Stimulated activated CD4-positive, alpha-beta T cell treated with anti-CD3 and anti-CD28 coated beads, Interleukin-15, amount 100 ng/mL, for 1 hour (primary cell): Measurements from ENCODE around the gene PMEPA1.

Source experiments
- DNase-seq, 2 donors: peaks; one replicate each; pipeline ENCODE4 v3.0.0-alpha.2; 2020; ENCODE audit warnings: low read depth in 1 of 2, low spot score in 1 of 2

The PMEPA1 gene

GRCh38 chr20:57737349-57737748 lies 27.5 kb upstream of the PMEPA1 start:
- DNase-seq: no peak

- no peak for DNase-seq
Measured at GRCh38 chr20:57736738-57737347, 27.0 kb upstream of the PMEPA1 start.

GRCh38 chr20:57735831-57736737 lies 26.3 kb upstream of the PMEPA1 start:
- no peak for DNase-seq

GRCh38 chr20:57734754-57735153 lies 24.9 kb upstream of the PMEPA1 start:
- DNase-seq: no peak

- no peak for DNase-seq
Measured at GRCh38 chr20:57732226-57732625, 22.4 kb upstream of the PMEPA1 start.

GRCh38 chr20:57728762-57729161 lies 18.9 kb upstream of the PMEPA1 start:
- DNase-seq: no peak

- DNase-seq: no peak
Measured at GRCh38 chr20:57727863-57728262, 18.0 kb upstream of the PMEPA1 start.

GRCh38 chr20:57725636-57726035 lies 15.8 kb upstream of the PMEPA1 start:
- no peak for DNase-seq

- no peak for DNase-seq
Measured at GRCh38 chr20:57724610-57725405, 15.0 kb upstream of the PMEPA1 start.

- no peak for DNase-seq
Measured at GRCh38 chr20:57723816-57724215, 14.0 kb upstream of the PMEPA1 start.

- DNase-seq: no peak
Measured at GRCh38 chr20:57719951-57720350, 10.1 kb upstream of the PMEPA1 start.

- peak; percentile 79 to 84 for DNase-seq
Measured at GRCh38 chr20:57718490-57719009, 8.7 kb upstream of the PMEPA1 start.

- DNase-seq: no peak
Measured at GRCh38 chr20:57717797-57718196, 8.0 kb upstream of the PMEPA1 start.

- DNase-seq: no peak
Measured at GRCh38 chr20:57716901-57717300, 7.1 kb upstream of the PMEPA1 start.

- no peak for DNase-seq
Measured at GRCh38 chr20:57716202-57716601, 6.4 kb upstream of the PMEPA1 start.

GRCh38 chr20:57715268-57715904 lies 5.6 kb upstream of the PMEPA1 start:
- DNase-seq: no peak

GRCh38 chr20:57714409-57715267 lies 4.8 kb upstream of the PMEPA1 start:
- DNase-seq: no peak

- no peak for DNase-seq
Measured at GRCh38 chr20:57713951-57714350, 4.1 kb upstream of the PMEPA1 start.

- no peak for DNase-seq
Measured at GRCh38 chr20:57713505-57713903, 3.7 kb upstream of the PMEPA1 start.

GRCh38 chr20:57712851-57713504 lies 3.2 kb upstream of the PMEPA1 start:
- no peak for DNase-seq
